ENCODE data around the gene WFDC1. TPM values are rescaled to one million over a fixed set of nuclear protein-coding genes. Genes with fewer than 3 reads are reported as not detected.

WFDC1 gene
- total RNA-seq, 1 donor from 2014 or later, result 1.4 TPM

GRCh38 chr16:84270531-84270930 lies 24.1 kb upstream of the WFDC1 start:
- DNase-seq (no peak), ATAC-seq (ENCODE audit: poor library complexity) (no peak)
- intact Hi-C loops (cut with DNase I), result no loop called here

GRCh38 chr16:84271037-84271436 lies 23.6 kb upstream of the WFDC1 start:
- DNase-seq, result no peak
- intact Hi-C loops (cut with DNase I), result no loop called here
- no peak for ATAC-seq (ENCODE audit: poor library complexity)

GRCh38 chr16:84271866-84272265 lies 22.8 kb upstream of the WFDC1 start:
- ATAC-seq (ENCODE audit: poor library complexity), result no peak
- intact Hi-C loops (cut with DNase I), result no loop called here
- no peak for DNase-seq

GRCh38 chr16:84272740-84273320 lies 21.8 kb upstream of the WFDC1 start:
- no peak for ATAC-seq (ENCODE audit: poor library complexity)
- intact Hi-C loops (cut with DNase I), result no loop called here
- DNase-seq, result no peak

GRCh38 chr16:84274515-84274914 lies 20.2 kb upstream of the WFDC1 start:
- ATAC-seq (ENCODE audit: poor library complexity), result no peak
- DNase-seq, result no peak
- intact Hi-C loops (cut with DNase I), result no loop called here

- ATAC-seq (ENCODE audit: poor library complexity) (no peak), DNase-seq (no peak)
- intact Hi-C loops (cut with DNase I), result loop anchor here (5.0 kb wide), 1 partner anchor 207 kb away; no protein-coding TSS in a partner anchor
Observed at GRCh38 chr16:84275585-84276151, 19.0 kb upstream of the WFDC1 start.

- DNase-seq, result peak; percentile 82
- ATAC-seq (ENCODE audit: poor library complexity), result peak; percentile 77
- intact Hi-C loops (cut with DNase I), result loop anchor here (5.0 kb wide), 1 partner anchor 205 kb away; no protein-coding TSS in a partner anchor
Observed at GRCh38 chr16:84277244-84277823, 17.3 kb upstream of the WFDC1 start.

GRCh38 chr16:84278333-84278732 lies 16.3 kb upstream of the WFDC1 start:
- DNase-seq, result no peak
- intact Hi-C loops (cut with DNase I), result loop anchor here (5.0 kb wide), 1 partner anchor 204 kb away; no protein-coding TSS in a partner anchor
- ATAC-seq (ENCODE audit: poor library complexity), result no peak

- DNase-seq, result no peak
- no peak for ATAC-seq (ENCODE audit: poor library complexity)
- intact Hi-C loops (cut with DNase I), result loop anchor here (5.0 kb wide), 1 partner anchor 203 kb away; no protein-coding TSS in a partner anchor
Observed at GRCh38 chr16:84278968-84279367, 15.7 kb upstream of the WFDC1 start.

- ATAC-seq (ENCODE audit: poor library complexity) (no peak), DNase-seq (no peak)
- intact Hi-C loops (cut with DNase I), result loop anchor here (5.0 kb wide), 1 partner anchor 202 kb away; no protein-coding TSS in a partner anchor
Observed at GRCh38 chr16:84279881-84280280, 14.8 kb upstream of the WFDC1 start.

- intact Hi-C loops (cut with DNase I), result no loop called here
- ATAC-seq (ENCODE audit: poor library complexity) (no peak), DNase-seq (no peak)
Observed at GRCh38 chr16:84281074-84281473, 13.6 kb upstream of the WFDC1 start.

- ATAC-seq (ENCODE audit: poor library complexity) (no peak), DNase-seq (no peak)
- intact Hi-C loops (cut with DNase I), result no loop called here
Observed at GRCh38 chr16:84282533-84282932, 12.1 kb upstream of the WFDC1 start.

- peak; percentile 30 for ATAC-seq (ENCODE audit: poor library complexity)
- intact Hi-C loops (cut with DNase I), result no loop called here
- no peak for DNase-seq
Observed at GRCh38 chr16:84283314-84284153, 11.1 kb upstream of the WFDC1 start.

GRCh38 chr16:84284154-84284722 lies 10.4 kb upstream of the WFDC1 start:
- DNase-seq (peak; percentile 79), ATAC-seq (ENCODE audit: poor library complexity) (peak; percentile 87)
- intact Hi-C loops (cut with DNase I), result no loop called here

GRCh38 chr16:84286578-84287240 lies 8.0 kb upstream of the WFDC1 start:
- ATAC-seq (ENCODE audit: poor library complexity) (peak; percentile 73), DNase-seq (peak; percentile 86)
- intact Hi-C loops (cut with DNase I), result no loop called here

GRCh38 chr16:84288902-84289301 lies 5.8 kb upstream of the WFDC1 start:
- ATAC-seq (ENCODE audit: poor library complexity), result no peak
- DNase-seq, result peak; percentile 6
- intact Hi-C loops (cut with DNase I), result no loop called here

GRCh38 chr16:84291226-84291625 lies 3.5 kb upstream of the WFDC1 start:
- DNase-seq (no peak), ATAC-seq (ENCODE audit: poor library complexity) (no peak)
- intact Hi-C loops (cut with DNase I), result no loop called here

GRCh38 chr16:84292011-84292410 lies 2.7 kb upstream of the WFDC1 start:
- intact Hi-C loops (cut with DNase I), result no loop called here
- ATAC-seq (ENCODE audit: poor library complexity), result no peak
- DNase-seq, result peak; percentile 22

GRCh38 chr16:84293406-84293805 lies 1.3 kb upstream of the WFDC1 start:
- intact Hi-C loops (cut with DNase I), result no loop called here
- no peak for DNase-seq
- no peak for ATAC-seq (ENCODE audit: poor library complexity)

Measured in Right ventricle myocardium superior (tissue), 1 donor.